Left ventricle myocardium superior (tissue), 1 donor: Measurements from ENCODE around the gene ATF6B. TPM values are rescaled to one million over a fixed set of nuclear protein-coding genes. Genes with fewer than 3 reads are reported as not detected.
"Not testable (repeated sequence)": the region's sequence is repeated elsewhere in the genome, so short reads cannot be mapped to it uniquely, and the experiment has no call there.

Experiments used
- ATAC-seq: fragments of 200-7000 bp; cut with Tn5 transposase; one replicate; pipeline ENCODE4 v1.9.1; 2020; ENCODE audit warnings: mild to moderate bottlenecking, moderate library complexity
- DNase-seq: peaks from one replicate; pipeline ENCODE4 v3.0.0-alpha.2; 2020
- intact Hi-C: fragments of 100-400 bp; cut with micrococcal nuclease; formaldehyde crosslinking; loops from one replicate; pipeline ENCODE4 v1.11.0; 2022
- microRNA-seq: library from miRNA; unstranded; fragments of <30 nt; microRNA quantifications from one replicate; pipeline ENCODE4 v1.2.0, GENCODE V29; 2020; ENCODE audit warnings: borderline number of aligned reads
- total RNA-seq: library from RNA; stranded (reverse); fragmentation: NEBNext Ultra II Directional; extraction: Animal tissue kit (Norgen Biotek cat#: 25700); gene quantifications from one replicate; pipeline ENCODE4 v1.2.1, GENCODE V29; 2021
- donor health status: DM: no; HTN: yes; CAD: no; lungs with severe emphysema.

The ATF6B gene
- total RNA-seq, 1 donor from 2014 or later: 26.8 TPM

GRCh38 chr6:32070814-32071543 lies 57.1 kb downstream of the ATF6B start:
- ATAC-seq: peak; percentile 85
- intact Hi-C loops: no loop called here

GRCh38 chr6:32069878-32070515 lies 58.0 kb downstream of the ATF6B start:
- intact Hi-C loops: no loop called here
- DNase-seq: no peak
- ATAC-seq: no peak

More at GRCh38 chr6:32070814-32071543, 57.1 kb downstream of the ATF6B start:
- DNase-seq: peak; percentile 85

- DNase-seq: no peak
- intact Hi-C loops: no loop called here
- ATAC-seq: no peak
Observed at GRCh38 chr6:32069460-32069859, 58.6 kb downstream of the ATF6B start.

- ATAC-seq: no peak
- intact Hi-C loops: no loop called here
- DNase-seq: no peak
Observed at GRCh38 chr6:32068867-32069266, 59.2 kb downstream of the ATF6B start.

GRCh38 chr6:32068315-32068714 lies 59.7 kb downstream of the ATF6B start:
- DNase-seq, intact Hi-C loops, ATAC-seq: not testable (repeated sequence)

GRCh38 chr6:32067521-32067920 lies 60.5 kb downstream of the ATF6B start:
- ATAC-seq, DNase-seq, intact Hi-C loops: not testable (repeated sequence)

Small RNA genes lying within 50 kb of the gene (microRNA-seq; reads per million reads assigned to microRNA genes)
- gene MIR6721: not detected

Other genes starting within 250 kb of the ATF6B start
- not detected for gene SLC44A4, start 249.2 kb downstream of the ATF6B start, total RNA-seq
- 17.1 TPM for gene EHMT2, start 230.5 kb downstream of the ATF6B start, total RNA-seq
- gene ZBTB12, start 226.2 kb downstream of the ATF6B start, total RNA-seq: 3.3 TPM
- 5.8 TPM for gene C2, start 200.5 kb downstream of the ATF6B start, total RNA-seq
- gene CFB, start 182.2 kb downstream of the ATF6B start, total RNA-seq: 39.6 TPM
- 42.0 TPM for gene NELFE, start 169.3 kb downstream of the ATF6B start, total RNA-seq
- 31.5 TPM for gene SKIC2, start 169.1 kb downstream of the ATF6B start, total RNA-seq
- 11.5 TPM for gene DXO, start 156.1 kb downstream of the ATF6B start, total RNA-seq
- gene C4A, start 146.2 kb downstream of the ATF6B start, total RNA-seq: 96.3 TPM
- 84.0 TPM for gene C4B, start 113.5 kb downstream of the ATF6B start, total RNA-seq
- 0.52 TPM for gene CYP21A2, start 89.8 kb downstream of the ATF6B start, total RNA-seq
- 64.1 TPM for gene TNXB, start 18.9 kb downstream of the ATF6B start, total RNA-seq
- 2.6 TPM for gene FKBPL, start 2.0 kb upstream of the ATF6B start, total RNA-seq
- 0.27 TPM for gene PRRT1, start 23.7 kb upstream of the ATF6B start, total RNA-seq
- gene PPT2, start 25.9 kb upstream of the ATF6B start, total RNA-seq: 22.6 TPM
- 7.7 TPM for gene EGFL8, start 36.3 kb upstream of the ATF6B start, total RNA-seq
- gene AGPAT1, start 47.8 kb upstream of the ATF6B start, total RNA-seq: 49.7 TPM
- 94.1 TPM for gene RNF5, start 50.2 kb upstream of the ATF6B start, total RNA-seq
- 3.0 TPM for gene AGER, start 56.0 kb upstream of the ATF6B start, total RNA-seq
- 46.5 TPM for gene PBX2, start 62.0 kb upstream of the ATF6B start, total RNA-seq
- 5.9 TPM for gene GPSM3, start 64.4 kb upstream of the ATF6B start, total RNA-seq
- 22.5 TPM for gene NOTCH4, start 95.8 kb upstream of the ATF6B start, total RNA-seq
- gene TSBP1, start 243.7 kb upstream of the ATF6B start, total RNA-seq: not detected